ENCODE measurements around the gene ANGEL1. TPM values are rescaled to one million over a fixed set of nuclear protein-coding genes. Genes with fewer than 3 reads are reported as not detected.

Gene ANGEL1
- total RNA-seq, 1 experiment from 2014 or later: 19.9 TPM

DNA sequence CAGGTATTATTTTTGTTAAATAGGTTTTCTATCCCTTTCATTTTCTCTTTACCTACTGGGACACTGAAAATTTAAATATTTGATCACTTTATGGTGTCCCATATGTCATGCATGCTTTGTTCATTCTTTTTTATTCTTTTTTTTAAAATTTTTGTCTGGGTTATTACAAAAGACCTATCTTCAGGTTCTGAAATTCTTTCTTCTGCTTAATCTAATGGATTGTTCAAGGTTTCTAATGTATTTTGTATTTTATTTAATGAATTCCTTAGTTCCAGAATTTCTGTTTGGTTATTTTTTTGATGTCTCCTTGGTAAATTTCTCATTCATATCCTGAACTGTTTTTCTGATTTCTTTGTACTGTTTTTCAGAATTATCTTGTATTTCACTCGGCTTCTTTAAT lies 71.6 kb downstream of the ANGEL1 start:
- CTCF ChIA-PET: no interaction called here

More for the DNA sequence above, 71.6 kb downstream of the ANGEL1 start:
- intact Hi-C loops (cut with micrococcal nuclease; ENCODE audit: unreplicated experiment): no loop called here
- Histone ChIP-seq H3K36me3 (ENCODE audit: insufficient read depth, low read length, poor library complexity, severe bottlenecking) (no peaks in the 10 kb centered on the region), H3K9me3 (ENCODE audit: low read depth, low read length, poor library complexity, severe bottlenecking) (no peaks in the 10 kb centered on the region), H3K27me3 (replicated peaks; ENCODE audit: insufficient read depth, low read depth, low read length, poor library complexity) (peaks cover 4% of the 10 kb centered on the region), H3K27ac (ENCODE audit: low read depth, low read length, poor library complexity, severe bottlenecking) (no peak overlapping the region), H3K4me3 (ENCODE audit: low read depth, low read length, poor library complexity, severe bottlenecking) (no peak overlapping the region), H3K4me1 (ENCODE audit: insufficient read depth, low read length, poor library complexity, severe bottlenecking) (no peaks in the 10 kb centered on the region)
- POLR2A ChIA-PET (ENCODE audit: low non-redundant PET): no interaction called here
- no peak for DNase-seq (ENCODE audit: low spot score)
- no TSS peak for BruUV-seq (replicated peaks)
- no peak for TF ChIP-seq EZH2 (IDR thresholded peaks at IDR 0.05; ENCODE audit: borderline replicate concordance, low read depth, low read length, poor library complexity, severe bottlenecking)
- TF ChIP-seq, protein P1, sequence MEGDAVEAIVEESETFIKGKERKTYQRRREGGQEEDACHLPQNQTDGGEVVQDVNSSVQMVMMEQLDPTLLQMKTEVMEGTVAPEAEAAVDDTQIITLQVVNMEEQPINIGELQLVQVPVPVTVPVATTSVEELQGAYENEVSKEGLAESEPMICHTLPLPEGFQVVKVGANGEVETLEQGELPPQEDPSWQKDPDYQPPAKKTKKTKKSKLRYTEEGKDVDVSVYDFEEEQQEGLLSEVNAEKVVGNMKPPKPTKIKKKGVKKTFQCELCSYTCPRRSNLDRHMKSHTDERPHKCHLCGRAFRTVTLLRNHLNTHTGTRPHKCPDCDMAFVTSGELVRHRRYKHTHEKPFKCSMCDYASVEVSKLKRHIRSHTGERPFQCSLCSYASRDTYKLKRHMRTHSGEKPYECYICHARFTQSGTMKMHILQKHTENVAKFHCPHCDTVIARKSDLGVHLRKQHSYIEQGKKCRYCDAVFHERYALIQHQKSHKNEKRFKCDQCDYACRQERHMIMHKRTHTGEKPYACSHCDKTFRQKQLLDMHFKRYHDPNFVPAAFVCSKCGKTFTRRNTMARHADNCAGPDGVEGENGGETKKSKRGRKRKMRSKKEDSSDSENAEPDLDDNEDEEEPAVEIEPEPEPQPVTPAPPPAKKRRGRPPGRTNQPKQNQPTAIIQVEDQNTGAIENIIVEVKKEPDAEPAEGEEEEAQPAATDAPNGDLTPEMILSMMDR (conservative IDR thresholded peaks at IDR 0.05; ENCODE audit: low read depth, low read length): no peak

Other genes starting within 250 kb of the ANGEL1 start
- gene VASH1, start 51.4 kb downstream of the ANGEL1 start, total RNA-seq (2021): 6.8 and 9.2 TPM in 2 replicates
- gene LRRC74A, start 13.5 kb upstream of the ANGEL1 start, total RNA-seq (2021): not detected in 2 replicates
- gene IRF2BPL, start 215.8 kb upstream of the ANGEL1 start, total RNA-seq (2021): 51.2 and 55.9 TPM in 2 replicates